Measurements from ENCODE around the gene USP47. TPM values are rescaled to one million over a fixed set of nuclear protein-coding genes. Genes with fewer than 3 reads are reported as not detected.

USP47 gene
- total RNA-seq, 1 donor from 2014 or later: 45.1 TPM

- no peaks in the 10 kb centered on the region for H3K9me3 Mint-ChIP-seq (ENCODE audit: unreplicated experiment)
- no peak for TF ChIP-seq CTCF (IDR thresholded peaks at IDR 0.05; ENCODE audit: unreplicated experiment)
- H3K4me3 Mint-ChIP-seq (ENCODE audit: unreplicated experiment): no peak overlapping the region
- peaks cover 8% of the 10 kb centered on the region for H3K4me1 Mint-ChIP-seq (ENCODE audit: unreplicated experiment)
- no peak for DNase-seq (ENCODE audit: low spot score)
- H3K27ac Mint-ChIP-seq (ENCODE audit: unreplicated experiment): no peak overlapping the region
- H3K27me3 Mint-ChIP-seq (ENCODE audit: unreplicated experiment): no peaks in the 10 kb centered on the region
- H3K36me3 Mint-ChIP-seq (ENCODE audit: low read depth, unreplicated experiment): no peaks in the 10 kb centered on the region
Measured at GRCh38 chr11:11894486-11894885, 52.7 kb downstream of the USP47 start.

GRCh38 chr11:11895672-11896071 is 53.9 kb downstream of the USP47 start:
- H3K4me1 Mint-ChIP-seq (ENCODE audit: unreplicated experiment): peaks cover 10% of the 10 kb centered on the region
- H3K9me3 Mint-ChIP-seq (ENCODE audit: unreplicated experiment): no peaks in the 10 kb centered on the region
- no peaks in the 10 kb centered on the region for H3K36me3 Mint-ChIP-seq (ENCODE audit: low read depth, unreplicated experiment)
- no peak overlapping the region for H3K27ac Mint-ChIP-seq (ENCODE audit: unreplicated experiment)
- TF ChIP-seq CTCF (IDR thresholded peaks at IDR 0.05; ENCODE audit: unreplicated experiment): no peak
- H3K4me3 Mint-ChIP-seq (ENCODE audit: unreplicated experiment): no peak overlapping the region
- no peaks in the 10 kb centered on the region for H3K27me3 Mint-ChIP-seq (ENCODE audit: unreplicated experiment)
- DNase-seq (ENCODE audit: low spot score): no peak

- TF ChIP-seq CTCF (IDR thresholded peaks at IDR 0.05; ENCODE audit: unreplicated experiment): no peak
- H3K4me1 Mint-ChIP-seq (ENCODE audit: unreplicated experiment): peaks cover 10% of the 10 kb centered on the region
- H3K36me3 Mint-ChIP-seq (ENCODE audit: low read depth, unreplicated experiment): no peaks in the 10 kb centered on the region
- H3K27ac Mint-ChIP-seq (ENCODE audit: unreplicated experiment): no peak overlapping the region
- H3K9me3 Mint-ChIP-seq (ENCODE audit: unreplicated experiment): no peaks in the 10 kb centered on the region
- no peaks in the 10 kb centered on the region for H3K27me3 Mint-ChIP-seq (ENCODE audit: unreplicated experiment)
- no peak for DNase-seq (ENCODE audit: low spot score)
- H3K4me3 Mint-ChIP-seq (ENCODE audit: unreplicated experiment): no peak overlapping the region
Measured at GRCh38 chr11:11898648-11899047, 56.9 kb downstream of the USP47 start.

- no peak for DNase-seq (ENCODE audit: low spot score)
- H3K27ac Mint-ChIP-seq (ENCODE audit: unreplicated experiment): no peak overlapping the region
- no peak overlapping the region for H3K4me3 Mint-ChIP-seq (ENCODE audit: unreplicated experiment)
- TF ChIP-seq CTCF (IDR thresholded peaks at IDR 0.05; ENCODE audit: unreplicated experiment): no peak
- no peaks in the 10 kb centered on the region for H3K36me3 Mint-ChIP-seq (ENCODE audit: low read depth, unreplicated experiment)
- H3K4me1 Mint-ChIP-seq (ENCODE audit: unreplicated experiment): peaks cover 10% of the 10 kb centered on the region
- H3K27me3 Mint-ChIP-seq (ENCODE audit: unreplicated experiment): no peaks in the 10 kb centered on the region
- H3K9me3 Mint-ChIP-seq (ENCODE audit: unreplicated experiment): no peaks in the 10 kb centered on the region
Measured at GRCh38 chr11:11899401-11899800, 57.6 kb downstream of the USP47 start.

GRCh38 chr11:11901929-11902328 is 60.2 kb downstream of the USP47 start:
- TF ChIP-seq CTCF (IDR thresholded peaks at IDR 0.05; ENCODE audit: unreplicated experiment): no peak
- H3K27me3 Mint-ChIP-seq (ENCODE audit: unreplicated experiment): no peaks in the 10 kb centered on the region
- H3K4me1 Mint-ChIP-seq (ENCODE audit: unreplicated experiment): peaks cover 10% of the 10 kb centered on the region
- no peaks in the 10 kb centered on the region for H3K9me3 Mint-ChIP-seq (ENCODE audit: unreplicated experiment)
- no peak overlapping the region for H3K27ac Mint-ChIP-seq (ENCODE audit: unreplicated experiment)
- H3K4me3 Mint-ChIP-seq (ENCODE audit: unreplicated experiment): no peak overlapping the region
- DNase-seq (ENCODE audit: low spot score): no peak
- peaks cover under 1% of the 10 kb centered on the region for H3K36me3 Mint-ChIP-seq (ENCODE audit: low read depth, unreplicated experiment)
